ELF-1 (cell line): ENCODE data around the gene IGIP.
A peak's percentile ranks its signal among the peaks of the same experiment; 100 is the strongest.
"Not testable (repeated sequence)": the region's sequence is repeated elsewhere in the genome, so short reads cannot be mapped to it uniquely, and the experiment has no call there.

Experiments used
- DNase-seq: peaks from one replicate; pipeline ENCODE4 v3.0.0-alpha.2; 2016; ENCODE audit warnings: low read depth, low spot score

The IGIP gene

DNA sequence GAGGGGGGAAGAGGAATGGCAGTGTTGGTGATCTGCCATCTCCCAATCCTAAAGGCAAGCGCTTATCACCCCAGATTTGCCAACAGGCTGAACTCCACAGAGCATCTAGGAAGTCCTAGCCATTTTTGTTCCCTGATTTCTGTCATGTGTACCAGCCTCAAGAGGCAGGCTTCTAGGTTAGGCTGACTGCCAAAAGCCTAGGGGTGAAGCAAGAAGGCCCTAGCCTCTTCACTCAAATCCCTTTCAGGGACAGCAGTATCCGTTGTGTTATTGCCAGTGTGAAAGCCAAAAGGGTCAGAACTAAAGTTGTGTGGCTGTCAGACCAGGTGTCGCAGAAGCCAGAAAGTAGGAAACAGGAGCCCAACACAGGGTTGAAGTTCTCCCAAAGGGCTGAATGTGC lies 14.7 kb downstream of the IGIP start:
- DNase-seq: no peak

DNA sequence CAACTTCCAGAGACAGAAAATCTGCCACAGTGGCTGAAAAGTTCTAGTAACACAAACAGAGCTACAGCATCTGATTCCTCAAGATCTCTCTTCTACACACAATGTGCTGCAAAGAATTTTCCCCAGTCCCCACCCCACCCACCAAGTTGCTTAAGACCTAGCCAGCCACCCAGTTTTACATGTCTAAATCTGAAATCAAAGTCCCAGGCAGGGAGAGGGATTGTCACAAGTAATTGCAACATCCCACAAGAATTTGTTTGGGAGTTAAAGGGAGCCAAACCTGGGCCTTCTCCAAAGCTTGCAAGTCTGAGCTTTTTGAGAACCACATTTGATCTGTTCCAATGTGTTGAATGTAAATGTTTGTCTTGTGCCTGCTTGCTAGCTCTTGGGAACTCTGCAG lies 15.5 kb downstream of the IGIP start:
- no peak for DNase-seq

DNA sequence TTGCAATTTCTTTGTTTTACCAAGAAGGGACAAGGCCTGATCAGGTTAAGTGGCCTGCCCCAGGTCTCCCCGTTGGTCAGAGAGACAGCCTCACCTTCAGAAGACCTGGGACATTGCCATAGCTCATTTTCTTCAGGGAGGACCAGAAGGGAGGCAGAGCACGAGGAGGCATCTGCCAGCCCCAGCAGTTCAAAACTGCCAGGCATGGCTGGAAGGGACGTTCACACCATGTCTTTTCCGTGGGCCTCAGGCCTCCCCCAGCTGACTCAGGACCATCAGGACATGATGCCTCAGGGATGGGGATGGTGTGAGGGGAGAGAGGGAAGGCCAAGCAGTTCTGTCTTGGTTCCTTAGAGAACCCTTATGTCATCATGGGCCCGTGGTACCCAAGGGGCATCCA lies 16.5 kb downstream of the IGIP start:
- no peak for DNase-seq

DNA sequence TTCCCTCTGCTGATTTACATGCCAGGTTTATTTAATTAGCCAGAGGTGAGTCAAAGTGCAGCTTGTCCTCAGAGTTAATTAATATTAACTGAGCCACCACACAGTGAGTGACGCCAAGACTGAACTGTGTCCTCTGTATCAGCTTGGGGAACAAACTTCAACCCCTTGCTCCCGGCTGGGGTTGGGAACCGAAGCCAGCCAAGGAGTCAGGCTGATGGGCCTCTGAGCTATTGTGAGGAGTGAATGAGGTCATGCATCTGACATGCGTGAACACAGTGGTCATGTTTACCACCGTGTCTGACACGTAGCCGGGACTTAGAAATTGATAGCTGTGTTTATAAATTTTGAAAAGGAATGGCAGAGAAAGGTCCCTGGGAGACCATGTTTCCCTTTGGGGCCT lies 17.1 kb downstream of the IGIP start:
- no peak for DNase-seq

DNA sequence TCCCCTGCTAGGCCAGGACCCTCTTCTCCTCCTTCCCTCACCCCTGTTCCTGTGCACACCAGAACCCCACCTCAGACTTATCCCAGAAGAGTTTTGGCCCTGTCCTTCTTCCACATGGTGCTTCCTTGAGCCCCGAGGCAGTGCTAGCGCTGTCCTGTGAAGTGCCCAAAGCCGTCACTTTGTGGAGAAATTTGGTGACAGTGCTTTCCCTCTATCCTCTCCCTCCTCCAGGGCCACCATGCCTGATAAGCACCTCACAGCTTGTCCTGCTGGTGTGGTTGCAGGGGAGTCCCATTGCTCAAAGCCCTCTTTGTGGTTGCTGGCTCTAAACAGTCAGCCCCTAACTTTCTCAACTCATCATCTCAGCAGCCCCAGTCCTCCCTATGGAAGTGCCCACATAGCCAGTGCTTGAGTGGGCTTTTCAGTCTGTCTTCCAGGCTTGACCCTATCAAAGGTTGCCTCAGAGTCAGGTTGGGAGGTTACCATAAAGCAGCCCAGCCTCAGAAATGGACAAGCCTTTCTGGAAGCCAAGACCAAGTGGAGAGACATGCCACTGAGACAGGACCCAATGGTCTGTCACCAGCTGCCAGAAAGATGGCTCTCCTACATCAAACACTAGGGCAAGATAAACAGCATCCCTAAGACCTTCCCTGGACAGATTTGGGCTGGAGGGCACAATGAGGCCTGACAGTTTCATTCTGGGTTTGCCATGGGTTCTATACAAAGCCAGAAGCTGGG lies 18.0 kb downstream of the IGIP start:
- DNase-seq: no peak

DNA sequence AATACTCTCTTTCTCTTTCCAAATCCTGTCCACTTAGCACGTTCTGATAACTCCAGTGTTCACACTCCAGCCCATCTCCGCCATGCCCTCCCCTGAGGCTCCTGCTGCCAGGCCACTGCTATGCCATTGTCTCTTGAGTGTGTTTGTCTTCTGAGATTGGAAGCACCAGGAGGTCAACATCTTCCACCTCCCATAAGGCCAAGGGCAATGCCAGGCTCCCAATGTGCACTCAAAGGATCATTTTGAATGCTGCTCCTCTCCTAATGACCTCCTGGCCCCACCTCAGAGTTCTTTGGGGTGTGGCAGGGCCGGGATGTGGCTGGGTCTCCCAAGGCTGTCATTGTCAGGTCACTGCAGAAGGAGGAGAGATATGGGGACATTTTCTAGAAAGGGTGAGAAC lies 19.5 kb downstream of the IGIP start:
- no peak for DNase-seq

DNA sequence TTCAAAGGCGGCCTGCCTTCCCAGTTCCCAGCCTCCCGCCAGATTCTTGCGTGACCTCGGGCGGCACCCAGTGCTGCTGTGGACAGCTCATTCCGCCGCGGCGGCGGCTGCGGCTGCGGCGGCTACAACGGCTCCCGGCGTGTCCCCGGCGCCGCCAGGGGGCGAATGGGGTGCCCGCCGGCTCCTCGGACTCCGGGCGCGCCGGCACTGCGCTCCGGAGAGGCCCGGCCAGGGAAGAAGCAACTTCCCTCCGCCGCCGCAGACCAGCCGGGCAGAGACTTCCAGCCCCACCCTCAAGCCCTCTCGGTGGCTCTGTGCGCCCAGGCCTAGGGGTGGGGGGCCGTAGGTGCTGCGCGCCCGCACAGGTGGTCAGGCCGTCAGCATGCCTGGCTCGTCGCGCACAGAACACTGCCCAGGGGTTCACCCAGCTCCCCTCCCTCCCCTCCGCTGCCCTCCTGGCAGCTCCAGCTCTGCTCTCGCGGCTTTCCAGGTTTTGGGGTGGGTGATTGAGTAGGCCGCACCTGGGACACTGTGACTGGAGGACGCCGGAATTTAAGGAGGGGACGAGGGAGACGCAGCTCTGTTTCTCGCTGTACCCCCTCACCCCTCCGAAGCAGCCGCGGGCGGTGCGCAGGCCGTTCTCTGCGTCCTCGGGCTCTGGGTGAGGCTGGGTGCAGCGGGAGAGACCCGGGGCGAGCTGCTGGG lies 20.2 kb downstream of the IGIP start:
- peak; percentile 76 for DNase-seq

DNA sequence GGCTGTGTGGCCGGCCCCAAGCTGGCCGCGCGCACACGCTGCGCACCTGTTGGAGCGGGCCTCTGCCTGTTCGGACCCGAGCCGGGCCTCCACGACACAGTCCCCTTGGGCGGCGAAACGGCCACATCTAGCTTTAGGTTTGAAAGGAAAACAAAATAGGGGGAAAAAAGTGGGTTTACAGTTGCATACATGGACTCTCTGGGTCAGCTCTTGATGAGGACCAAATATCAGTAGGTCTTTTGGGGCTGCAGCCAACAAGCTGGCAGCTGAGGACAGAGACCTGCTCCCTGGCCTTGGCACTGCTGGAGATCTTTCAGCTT lies 20.7 kb downstream of the IGIP start:
- no peak for DNase-seq

DNA sequence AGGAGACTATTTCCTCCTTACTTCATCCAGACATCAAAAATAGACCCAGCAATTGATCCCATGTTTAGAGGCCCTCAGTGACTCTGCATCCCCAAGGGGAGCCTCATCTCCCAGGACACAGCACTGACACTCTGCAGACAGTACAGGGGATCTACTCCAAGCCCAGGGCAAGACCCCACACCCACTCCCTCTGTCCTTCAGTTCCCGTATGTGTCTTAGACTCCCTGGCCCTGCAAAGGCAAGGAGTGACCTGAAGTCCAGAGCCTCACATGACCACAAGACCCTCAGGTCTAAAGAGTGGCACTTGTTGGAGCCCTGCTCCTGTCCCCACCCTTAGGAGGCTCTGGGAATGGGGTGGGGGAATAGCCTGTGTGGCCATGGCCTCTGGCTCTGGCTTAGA lies 21.7 kb downstream of the IGIP start:
- no peak for DNase-seq

DNA sequence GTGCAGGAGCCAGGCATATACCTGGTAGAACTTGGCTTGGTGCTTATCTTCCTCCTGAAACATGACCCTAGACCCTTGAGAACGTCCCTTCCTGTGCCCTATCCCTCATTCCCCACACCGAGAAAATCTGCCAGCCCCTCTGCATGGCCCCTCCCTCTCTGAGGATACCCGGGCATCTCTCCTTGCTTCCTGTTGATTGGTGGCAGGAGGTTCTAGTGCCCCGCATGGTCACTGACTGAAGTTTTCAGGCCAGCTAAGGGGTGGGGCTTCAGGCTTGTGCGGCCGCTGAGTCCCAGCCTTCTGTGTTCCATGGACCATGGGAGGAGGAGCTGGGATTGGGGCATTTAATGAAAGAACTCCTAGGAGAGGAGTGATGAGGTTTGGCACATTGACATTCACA lies 22.8 kb downstream of the IGIP start:
- peak; percentile 53 for DNase-seq

DNA sequence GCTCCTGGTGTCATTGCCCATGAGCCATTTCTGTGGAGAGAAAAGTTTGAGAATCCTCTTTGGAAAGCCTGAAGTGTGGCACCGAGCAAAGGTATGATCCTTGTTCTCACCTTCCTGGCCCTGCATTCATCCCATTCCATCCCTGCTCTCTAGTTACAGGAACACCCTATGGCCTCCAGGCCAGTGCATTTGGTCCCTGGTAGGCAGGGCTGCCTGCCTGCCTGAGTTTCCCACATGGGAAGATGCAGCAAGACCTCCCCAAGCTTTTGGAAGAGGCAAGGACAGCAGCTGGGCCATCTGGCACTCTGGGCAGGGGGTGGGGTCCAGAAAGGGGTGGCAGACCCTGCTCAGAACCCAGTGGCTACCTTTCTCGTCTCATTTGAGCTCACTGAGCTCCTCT lies 24.5 kb downstream of the IGIP start:
- no peak for DNase-seq

DNA sequence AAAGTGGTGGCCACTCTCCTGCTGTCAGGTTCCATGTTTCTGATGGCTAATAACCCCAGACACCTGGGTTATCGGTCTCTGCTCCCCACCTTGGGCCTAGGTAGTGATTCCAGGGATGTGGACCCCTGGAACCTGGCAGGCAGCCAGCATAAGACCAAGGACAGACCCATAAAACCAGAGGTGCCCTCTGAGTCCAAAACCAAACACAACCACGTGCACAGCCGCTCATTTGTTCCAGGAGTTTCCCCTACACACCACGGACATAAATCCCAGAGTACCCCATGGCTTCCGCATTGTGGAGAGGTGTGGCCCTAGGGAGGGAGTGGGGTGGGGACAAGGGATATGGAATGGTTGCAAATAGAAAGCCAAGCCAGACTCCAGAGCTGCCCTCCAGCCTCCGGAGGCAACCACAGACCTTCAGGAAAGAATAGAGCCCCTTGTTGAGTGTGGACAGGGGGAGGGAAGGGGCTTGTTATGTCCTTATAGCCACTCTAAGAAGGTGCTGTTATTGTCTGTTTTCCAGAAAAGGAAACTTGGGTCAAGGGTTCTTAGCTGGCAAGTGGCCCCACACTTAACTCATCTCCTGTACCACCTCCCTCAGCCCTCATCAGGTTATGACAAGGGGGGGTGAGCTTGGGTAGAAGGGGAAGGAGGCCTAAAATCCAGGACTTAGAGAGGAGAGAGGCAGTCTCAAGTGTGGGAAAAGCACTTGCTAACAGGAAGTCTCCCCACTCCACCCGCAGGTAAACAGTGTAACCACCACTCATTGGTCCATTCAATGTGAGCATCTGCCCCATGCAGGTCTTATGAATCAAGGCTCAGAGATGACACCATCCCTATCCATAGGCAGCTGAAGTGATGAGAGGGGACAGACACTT lies 25.6 kb downstream of the IGIP start:
- no peak for DNase-seq

DNA sequence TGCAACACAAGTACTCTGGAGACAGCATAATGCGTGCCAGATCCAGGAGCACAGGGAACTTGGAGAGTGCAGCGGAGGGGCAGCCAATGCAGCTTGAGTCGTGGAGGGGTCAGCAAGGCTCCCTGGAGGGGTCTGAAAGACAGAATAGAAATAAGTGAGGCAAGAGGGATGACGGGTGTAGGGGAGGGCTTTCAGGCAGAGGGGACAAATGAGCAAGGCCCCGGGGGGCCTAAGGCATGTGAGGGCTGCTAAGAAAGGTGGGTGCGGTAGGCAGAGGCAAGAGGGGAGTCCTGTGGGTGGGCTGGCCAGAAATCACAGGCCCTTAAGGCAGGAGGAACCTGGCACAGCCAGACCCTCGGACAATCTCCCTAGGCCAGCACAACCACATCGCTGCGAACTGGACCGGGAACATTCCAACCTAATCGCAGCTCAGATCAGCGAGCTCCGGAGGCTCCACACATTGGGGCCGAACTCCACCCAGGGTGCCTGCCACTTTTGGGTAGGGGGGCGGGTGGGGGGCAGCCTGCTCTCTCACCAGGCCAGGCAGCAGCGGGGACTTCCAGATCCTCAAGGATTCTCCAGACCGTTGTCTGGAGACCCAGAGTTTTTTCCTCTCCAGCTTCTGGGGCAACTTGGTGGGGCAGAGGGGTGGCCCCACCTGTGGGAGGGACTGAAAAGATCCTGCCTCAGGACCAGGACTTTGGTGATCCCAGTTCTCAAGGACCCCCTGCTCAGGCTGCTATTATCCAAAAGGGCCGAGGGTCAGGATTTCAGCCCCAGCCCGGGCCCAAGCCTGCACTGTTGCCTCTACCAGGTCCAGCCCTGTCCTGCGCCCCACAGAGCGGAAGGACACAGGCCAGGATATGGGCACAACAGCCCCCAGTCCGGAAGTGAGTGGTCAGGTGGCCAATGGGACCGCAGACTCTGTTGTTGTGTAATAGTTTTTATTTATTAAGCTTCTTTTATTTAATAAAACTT lies 26.6 kb downstream of the IGIP start:
- peak; percentile 75 for DNase-seq

DNA sequence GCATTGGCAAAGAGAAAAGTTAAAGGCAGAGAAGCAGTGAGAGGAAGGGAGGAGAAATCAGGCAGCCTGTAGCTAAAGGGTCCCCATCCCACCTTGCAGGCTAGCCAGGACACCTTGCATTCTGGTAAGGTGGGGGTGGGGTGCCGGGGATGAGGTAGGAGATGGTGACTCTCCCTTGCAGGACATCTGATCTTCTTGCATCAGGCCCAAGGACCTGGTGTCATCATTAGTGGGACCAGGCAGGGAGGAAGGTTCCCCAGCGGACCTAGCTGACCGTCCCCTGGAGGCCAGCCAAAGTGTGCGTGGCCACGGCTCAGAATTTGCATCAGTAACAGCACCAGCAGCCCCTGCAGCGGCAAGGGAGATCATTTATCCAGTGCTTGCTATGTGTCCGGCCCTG lies 27.5 kb downstream of the IGIP start:
- DNase-seq: no peak

DNA sequence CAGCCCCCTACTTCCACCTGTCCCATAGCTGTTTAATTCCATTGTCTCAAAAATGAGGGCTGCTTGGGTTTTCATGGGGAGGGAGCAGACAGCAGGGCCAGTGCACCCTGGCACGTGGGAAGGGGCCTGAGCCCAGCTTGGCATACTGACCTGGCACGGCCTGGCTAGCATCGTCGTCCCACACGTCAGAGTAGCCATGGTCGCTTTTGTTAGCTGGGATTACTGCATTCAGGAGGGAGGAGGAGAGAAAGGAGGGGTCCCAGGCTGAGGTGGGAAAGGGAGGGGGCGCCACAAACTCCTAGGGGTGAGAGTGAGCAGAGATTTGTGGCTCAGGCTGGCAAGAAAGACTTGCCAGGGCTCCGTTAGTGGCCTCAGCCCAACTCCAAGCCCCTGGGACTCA lies 28.2 kb downstream of the IGIP start:
- no peak for DNase-seq

DNA sequence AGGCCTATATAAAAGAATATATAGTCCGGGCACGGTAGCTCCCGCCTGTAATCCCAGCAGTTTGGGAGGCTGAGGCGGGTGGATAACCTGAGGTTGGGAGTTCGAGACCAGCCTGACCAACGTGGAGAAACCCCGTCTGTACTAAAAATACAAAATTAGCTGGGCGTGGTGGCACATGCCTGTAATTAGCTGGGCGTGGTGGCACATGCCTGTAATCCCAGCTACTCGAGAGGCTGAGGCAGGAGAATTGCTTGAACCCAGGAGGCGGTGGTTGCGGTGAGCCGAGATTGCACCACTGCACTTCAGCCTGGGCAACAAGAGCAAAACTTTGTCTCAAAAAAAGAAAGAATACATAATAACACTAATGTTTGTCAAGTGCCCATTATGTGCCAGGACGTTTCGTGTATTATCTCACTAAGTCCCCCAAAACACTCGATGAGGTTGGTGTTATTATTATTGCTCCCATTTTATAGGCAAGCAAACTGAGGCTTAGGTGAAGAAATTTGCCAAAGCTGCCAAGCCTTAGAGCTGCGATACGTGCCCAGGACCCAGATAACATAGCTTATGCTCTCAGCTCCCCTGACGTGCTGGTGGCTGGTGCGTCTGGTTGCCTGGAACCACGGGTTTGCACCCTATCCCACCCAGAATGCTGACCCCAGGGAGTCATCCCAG lies 29.1 kb downstream of the IGIP start:
- not testable (repeated sequence) for DNase-seq

DNA sequence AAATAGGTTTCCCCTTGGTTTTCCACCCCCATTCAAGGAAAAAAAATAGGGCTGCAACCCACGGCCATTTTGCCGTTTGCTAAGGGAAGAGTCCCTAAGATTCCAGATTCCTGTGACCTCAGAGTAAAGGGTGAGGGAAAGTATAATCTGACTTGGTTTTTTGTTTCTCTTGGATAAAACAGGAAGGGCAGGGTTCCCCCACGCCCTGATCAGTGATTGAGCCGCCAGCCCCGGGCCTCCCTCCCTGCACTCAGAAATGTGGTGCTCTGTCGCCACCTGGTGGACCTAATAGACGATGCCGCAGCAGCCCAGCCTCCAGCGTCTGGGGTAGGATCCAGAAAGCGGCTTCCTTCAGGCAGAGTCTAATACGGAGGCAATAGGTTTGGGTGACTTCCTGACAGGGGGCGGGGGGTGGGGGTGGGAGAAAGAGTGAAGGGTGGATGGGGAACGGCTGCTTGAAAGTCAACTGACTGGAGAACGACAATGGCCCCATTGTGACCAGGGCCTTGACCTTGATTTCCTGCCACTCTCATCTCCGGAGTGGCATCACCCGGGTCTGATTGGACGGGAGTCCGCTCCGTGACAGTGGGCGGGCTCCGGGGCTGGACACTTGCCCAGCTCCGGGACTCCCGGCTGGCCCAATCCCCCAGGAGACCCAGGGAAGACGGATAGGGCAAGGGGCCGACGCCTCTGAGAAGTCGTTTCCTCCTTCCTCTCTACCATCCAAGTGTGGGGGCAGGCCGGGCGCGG lies 31.5 kb downstream of the IGIP start:
- DNase-seq: peak; percentile 92

DNA sequence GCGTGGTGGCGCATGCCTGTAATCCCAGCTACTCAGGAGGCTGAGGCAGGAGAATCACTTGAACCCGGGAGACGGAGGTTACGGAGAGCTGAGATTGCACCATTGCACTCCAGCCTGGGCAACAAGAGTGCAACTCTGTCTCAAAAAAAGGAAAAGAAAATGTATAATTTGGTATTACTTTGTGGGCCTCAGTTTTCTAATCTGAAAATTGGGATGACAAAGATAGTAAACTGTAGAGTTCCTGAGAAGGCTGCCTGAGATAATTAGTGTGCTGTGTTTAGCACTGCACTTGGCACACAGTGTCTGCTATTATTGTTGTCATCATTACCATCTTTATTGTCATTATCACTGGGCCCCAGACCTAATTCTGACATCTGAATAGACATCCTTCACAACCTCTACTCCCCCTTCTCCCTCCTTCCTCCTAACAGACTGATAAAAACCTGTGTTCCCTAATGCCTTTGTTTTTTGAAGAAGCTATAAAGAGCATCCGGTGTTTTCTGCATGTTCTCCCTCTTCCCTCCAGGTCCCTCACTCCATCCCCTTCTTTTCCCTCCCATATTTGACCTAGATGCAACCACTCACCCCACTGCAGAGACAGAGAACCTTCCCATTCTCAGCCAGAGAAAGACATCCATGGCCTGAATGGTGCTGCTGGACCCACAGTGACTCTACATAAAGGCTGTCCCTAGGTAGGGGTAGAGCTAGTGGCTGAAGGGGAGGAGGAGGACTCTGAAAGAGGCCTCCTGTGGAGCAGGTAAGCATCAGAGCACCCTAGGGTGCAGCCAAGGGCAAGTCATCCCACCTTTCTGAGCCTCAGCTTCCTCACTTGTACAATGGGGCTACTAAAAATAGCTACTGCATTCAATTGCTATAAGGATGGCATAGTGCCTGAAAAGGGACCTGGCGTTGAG lies 33.5 kb downstream of the IGIP start:
- no peak for DNase-seq

DNA sequence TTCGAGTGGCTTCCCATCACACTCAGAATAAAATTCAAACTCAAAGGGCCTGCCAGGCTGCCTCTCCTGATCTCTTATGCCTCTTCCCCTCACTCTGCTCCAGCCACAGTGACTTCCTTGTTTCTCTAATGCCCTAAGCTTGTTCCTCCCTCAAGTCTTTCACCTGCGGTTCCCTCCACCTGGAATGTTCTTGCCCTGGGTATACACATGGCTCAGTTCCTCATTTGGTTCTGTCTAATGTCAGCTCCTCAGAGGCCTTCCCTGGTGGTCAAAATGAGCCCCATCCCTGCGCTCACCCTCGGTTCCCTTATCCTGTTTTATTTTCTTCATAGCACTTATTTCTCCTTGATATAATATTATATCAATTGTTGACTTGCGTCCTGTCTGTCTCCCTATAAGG lies 36.5 kb downstream of the IGIP start:
- DNase-seq: no peak
